ENCODE measurements around the gene GADD45GIP1.

GADD45GIP1 gene

GRCh38 chr19:12994701-12995595, 37.9 kb upstream of the GADD45GIP1 start, which contains the start of gene NFIX:
Gene NFIX, plus strand, starts transcription at chr19:12995475. Its CDS starts 363 bp downstream, at chr19:12995838.
- TF ChIP-seq, protein P1, sequence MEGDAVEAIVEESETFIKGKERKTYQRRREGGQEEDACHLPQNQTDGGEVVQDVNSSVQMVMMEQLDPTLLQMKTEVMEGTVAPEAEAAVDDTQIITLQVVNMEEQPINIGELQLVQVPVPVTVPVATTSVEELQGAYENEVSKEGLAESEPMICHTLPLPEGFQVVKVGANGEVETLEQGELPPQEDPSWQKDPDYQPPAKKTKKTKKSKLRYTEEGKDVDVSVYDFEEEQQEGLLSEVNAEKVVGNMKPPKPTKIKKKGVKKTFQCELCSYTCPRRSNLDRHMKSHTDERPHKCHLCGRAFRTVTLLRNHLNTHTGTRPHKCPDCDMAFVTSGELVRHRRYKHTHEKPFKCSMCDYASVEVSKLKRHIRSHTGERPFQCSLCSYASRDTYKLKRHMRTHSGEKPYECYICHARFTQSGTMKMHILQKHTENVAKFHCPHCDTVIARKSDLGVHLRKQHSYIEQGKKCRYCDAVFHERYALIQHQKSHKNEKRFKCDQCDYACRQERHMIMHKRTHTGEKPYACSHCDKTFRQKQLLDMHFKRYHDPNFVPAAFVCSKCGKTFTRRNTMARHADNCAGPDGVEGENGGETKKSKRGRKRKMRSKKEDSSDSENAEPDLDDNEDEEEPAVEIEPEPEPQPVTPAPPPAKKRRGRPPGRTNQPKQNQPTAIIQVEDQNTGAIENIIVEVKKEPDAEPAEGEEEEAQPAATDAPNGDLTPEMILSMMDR (conservative IDR thresholded peaks at IDR 0.05) = no peak
- no peak for TF ChIP-seq ZFX (IDR thresholded peaks at IDR 0.05)
- peak within 1 kb of the TSS; percentile 100 for H3K27ac ChIP-seq

DNA sequence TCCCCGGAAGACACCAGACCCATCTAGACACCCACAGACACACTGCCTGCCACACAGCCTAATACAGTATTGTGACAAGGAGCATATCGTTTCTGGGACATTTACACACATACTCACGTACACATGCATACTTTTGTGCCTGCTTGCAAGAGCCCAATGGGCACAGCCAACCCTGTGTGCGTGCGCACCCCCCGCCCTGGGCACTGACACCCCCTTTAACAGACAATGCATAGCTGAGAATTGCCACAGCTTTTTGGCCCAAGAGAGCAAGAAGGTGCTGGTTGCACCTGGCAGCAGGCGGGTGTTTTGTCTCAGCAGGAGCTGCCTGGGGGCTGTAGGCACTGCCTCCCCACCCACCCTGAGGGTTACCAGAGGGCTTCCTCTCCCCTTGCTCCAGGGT, 36.5 kb upstream of the GADD45GIP1 start:
- peak overlapping the region; percentile 100 for H3K27ac ChIP-seq
- TF ChIP-seq, protein P1 (conservative IDR thresholded peaks at IDR 0.05) = no peak
- TF ChIP-seq ZFX (IDR thresholded peaks at IDR 0.05) = no peak

- TF ChIP-seq, protein P1 (conservative IDR thresholded peaks at IDR 0.05) = no peak
- TF ChIP-seq ZFX (IDR thresholded peaks at IDR 0.05) = no peak
These were observed 35.7 kb upstream of the GADD45GIP1 start for GRCh38 chr19:12992729-12993128.

DNA sequence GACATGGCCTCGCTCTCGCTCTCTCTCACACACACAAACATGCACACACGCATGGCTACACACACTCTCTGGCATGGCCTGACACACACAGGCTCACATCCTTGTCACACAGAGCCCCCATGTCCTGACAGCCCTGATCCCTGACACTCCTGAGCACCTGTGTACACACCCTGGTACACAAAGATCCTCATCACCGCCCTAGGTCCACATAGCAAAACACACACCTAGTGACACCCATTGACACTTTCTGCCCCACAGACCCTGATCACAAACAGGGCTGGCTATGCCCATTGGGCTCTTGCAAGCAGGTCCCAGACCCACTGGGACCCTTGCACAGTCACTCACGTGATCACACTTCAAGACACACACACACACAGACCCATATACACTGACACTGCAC, 34.3 kb upstream of the GADD45GIP1 start:
- TF ChIP-seq ZFX (IDR thresholded peaks at IDR 0.05) = no peak
- peak overlapping the region; percentile 59 for H3K27ac ChIP-seq

More at GRCh38 chr19:12992729-12993128, 35.7 kb upstream of the GADD45GIP1 start:
- peak overlapping the region; percentile 59 for H3K27ac ChIP-seq

GRCh38 chr19:12990853-12991252, 33.8 kb upstream of the GADD45GIP1 start:
- no peak for TF ChIP-seq ZFX (IDR thresholded peaks at IDR 0.05)
- TF ChIP-seq, protein P1 (conservative IDR thresholded peaks at IDR 0.05) = no peak
- H3K27ac ChIP-seq = peak overlapping the region; percentile 59

GRCh38 chr19:12990431-12990830, 33.4 kb upstream of the GADD45GIP1 start:
- TF ChIP-seq ZFX (IDR thresholded peaks at IDR 0.05) = no peak
- TF ChIP-seq, protein P1 (conservative IDR thresholded peaks at IDR 0.05) = no peak
- H3K27ac ChIP-seq = peak overlapping the region; percentile 59

DNA sequence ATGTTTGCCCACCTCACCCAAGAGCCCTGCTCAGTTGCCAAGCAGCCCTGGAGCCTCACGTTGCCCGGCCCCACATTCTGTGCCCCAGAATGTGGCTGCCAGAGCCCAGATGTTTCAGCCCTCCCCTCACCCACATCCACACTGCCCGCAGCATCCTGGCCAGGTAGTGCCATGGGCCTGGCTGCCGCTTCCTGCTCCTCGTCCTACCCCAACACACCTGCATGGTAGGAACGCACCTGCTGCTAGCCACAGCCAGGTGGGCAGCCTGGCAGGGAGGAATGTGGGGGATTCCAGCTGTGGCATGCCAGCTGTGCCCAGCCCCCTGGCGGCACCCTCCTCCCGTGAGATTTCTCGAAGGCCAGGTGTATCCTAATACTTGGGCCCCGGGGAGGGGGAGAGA, 30.8 kb upstream of the GADD45GIP1 start:
- no peak for TF ChIP-seq ZFX (IDR thresholded peaks at IDR 0.05)
- TF ChIP-seq, protein P1 (conservative IDR thresholded peaks at IDR 0.05) = no peak

More for the DNA sequence above, 30.8 kb upstream of the GADD45GIP1 start:
- H3K27ac ChIP-seq = no peak overlapping the region
